HG03460 (cell line): ENCODE data around the gene KHDRBS2.
A peak's percentile ranks its signal among the peaks of the same experiment; 100 is the strongest.

ENCODE experiments used
- ATAC-seq: cut with Tn5 transposase; IDR thresholded peaks from one replicate; pipeline ENCODE4 v1.9.1; 2021; ENCODE audit not compliant: unreplicated experiment

The KHDRBS2 gene

DNA sequence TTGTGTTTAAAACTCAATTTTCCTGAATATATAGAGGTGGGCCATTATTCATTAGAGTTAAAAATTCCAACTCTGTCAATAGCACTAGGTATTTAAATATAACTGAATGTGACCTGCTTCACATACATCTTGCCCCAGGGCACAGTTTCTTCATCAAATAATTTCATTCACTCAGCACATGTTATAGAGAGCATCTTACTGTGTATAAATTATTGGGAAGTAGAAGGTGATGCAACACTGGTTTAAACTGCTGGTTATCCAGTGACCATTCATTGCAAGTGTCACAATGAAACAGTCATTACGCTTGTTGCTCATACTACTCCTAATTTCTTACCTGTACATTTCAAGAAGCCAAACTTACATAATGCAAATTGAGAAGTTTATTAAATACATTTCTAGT, 93.4 kb downstream of the KHDRBS2 start:
- ATAC-seq, result no peak

DNA sequence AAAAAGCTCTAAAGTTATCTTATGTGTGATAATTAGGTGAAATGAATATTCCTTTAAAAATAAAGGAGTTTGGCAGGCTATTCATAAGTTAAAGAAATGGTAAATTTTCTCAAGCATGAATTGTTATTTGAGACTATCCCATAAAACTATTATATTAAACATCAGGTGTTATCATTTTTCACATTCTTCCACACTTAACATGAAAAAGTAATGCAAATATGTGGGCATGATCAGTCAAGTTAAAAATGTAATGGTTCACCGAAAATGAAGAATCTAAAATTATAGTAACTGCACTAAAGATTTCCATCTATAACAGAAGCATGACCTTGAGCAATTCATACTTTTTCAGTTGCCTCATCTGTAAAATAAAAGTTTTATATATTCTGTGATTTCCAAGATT, 110.8 kb downstream of the KHDRBS2 start:
- ATAC-seq, result no peak

DNA sequence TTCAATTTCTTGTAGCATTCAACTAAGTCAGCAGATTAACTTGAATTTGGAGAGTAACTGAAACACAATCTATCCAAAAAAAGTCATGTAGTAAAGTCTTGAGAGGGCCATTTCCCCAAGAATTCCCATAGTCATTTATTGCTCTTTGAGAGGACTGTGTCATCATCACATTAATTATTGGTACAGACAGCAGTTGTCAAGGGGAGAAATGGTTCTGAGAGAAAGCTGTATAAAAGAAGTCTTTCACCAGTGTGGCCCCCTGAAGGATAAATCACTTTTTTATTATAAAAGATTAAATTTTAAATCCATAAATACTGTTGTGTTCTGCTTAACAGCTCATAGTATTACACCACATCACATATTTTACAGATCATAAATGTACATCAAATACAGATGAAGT, 111.5 kb downstream of the KHDRBS2 start:
- no peak for ATAC-seq

DNA sequence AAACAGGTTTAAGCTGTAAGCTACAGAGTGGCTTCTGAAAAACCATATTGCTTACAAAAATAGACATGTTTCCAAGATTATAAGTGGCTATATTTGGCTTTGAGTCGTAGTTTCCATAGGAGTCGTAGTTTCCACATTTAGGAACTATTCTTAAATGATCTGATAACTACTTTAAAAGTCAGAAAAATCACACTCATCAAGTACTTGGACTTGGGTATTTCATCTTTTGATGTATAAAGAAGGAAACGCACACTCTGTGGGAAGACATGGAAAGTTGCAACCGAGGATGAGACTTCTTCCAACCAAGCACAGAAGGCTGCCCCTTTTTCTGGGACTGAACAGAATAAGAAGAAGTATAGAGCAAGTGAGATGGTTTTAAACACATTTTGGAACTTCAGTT, 118.3 kb downstream of the KHDRBS2 start:
- no peak for ATAC-seq

DNA sequence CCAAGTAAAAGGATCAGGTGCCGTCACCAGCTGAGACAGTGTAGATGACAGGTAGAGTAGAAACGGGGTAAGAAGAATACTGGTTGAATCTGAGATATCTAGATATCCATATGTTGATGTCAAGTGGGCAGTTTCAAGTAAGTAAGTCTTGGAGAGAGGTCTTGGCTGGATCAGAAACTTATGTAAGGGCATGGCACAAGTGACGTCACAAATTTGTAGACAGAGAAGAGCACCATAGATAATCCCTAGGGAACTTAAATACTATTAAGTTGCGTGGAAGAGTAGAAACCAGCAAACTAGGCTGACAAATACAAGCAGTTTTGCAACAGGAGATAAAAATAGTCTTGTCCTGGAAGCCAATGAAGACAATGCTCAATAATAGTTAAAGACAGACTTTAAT, 123.2 kb downstream of the KHDRBS2 start:
- no peak for ATAC-seq

DNA sequence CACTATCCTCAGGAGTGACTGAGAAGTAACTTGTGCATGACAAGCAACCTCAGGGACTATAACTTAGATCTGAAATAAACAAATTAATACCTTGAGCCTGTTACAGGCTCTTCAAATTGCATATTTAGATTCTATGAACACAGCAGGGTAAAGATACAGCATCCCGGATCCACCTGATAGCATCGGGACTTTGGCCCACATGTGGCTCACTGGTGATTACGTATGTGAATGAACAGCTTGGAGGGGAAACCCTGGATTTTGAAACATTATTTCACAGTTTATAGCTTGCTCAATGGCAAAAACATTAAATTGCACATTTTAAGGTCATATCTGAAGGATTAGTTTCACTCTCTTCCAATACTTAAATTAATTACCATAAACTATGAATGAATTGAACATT, 133.2 kb downstream of the KHDRBS2 start:
- no peak for ATAC-seq

DNA sequence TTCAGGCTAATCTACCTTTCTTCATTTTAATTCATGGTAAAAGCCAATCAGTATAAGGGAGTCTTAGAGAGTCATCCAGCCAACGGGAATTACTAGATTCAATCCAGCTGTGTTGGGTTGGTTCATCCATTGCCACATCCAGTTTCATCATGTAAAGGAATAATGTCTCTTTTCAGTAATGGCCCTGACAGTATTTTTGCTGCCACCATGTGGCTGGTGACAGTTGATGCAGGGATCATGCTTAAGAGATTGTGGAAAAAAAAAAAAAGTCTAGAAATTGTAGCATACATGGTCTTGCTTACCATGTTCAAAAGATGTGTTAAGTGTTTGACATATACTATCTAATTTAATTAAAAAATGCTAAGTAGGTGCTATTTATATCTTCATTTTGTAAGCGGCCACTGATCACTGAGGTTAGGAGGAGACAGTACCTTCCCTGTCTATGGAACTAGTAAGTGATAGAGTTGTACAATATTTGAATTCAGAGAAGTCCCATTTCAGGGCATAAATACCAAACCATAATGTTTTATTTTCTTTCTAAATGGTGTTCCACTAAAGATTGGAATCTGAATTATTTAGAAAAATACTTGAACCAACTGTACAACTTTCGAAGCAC, 135.9 kb downstream of the KHDRBS2 start:
- ATAC-seq, result peak; percentile 63

DNA sequence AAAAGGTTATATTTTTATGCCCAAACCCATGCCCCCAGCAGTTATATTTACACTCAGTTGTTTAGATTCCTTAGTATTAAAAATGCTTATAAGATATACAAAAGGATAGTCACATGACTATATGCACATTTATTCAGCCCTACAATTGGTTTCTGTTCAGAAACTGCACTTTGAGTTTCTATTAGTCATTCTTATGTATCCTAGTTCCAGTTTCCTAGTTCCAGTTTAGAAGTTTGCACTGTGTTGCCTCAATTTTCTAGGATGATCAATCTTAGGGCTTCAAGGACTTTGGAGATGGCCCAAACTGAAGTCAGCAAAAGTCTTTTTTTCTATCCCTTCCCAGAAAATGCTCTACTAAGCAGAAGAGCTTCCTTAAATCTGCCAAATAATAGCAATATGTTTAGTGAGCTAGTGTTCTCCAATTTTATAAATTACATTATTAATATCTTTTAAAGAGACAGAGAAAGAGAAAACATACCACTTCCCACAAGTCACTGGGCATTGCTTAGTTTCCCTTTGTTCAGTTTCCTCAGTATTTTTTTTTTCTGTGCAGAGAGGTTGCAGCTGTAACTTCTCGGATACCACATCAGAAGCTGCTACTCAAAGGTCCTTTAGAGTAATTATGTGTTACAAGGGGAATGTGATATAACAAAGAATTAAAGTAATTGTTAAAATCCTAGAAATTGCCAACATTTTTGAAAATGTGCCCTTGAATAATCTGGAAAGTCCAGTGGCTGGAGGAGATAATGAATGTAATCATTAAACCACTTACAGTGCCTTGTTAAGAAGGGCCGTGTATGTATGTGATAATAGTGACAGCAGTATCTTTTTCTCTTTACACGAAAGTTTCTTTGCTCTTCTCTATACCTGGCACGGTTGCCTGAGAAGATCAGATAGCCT, 138.8 kb downstream of the KHDRBS2 start:
- ATAC-seq, result no peak

DNA sequence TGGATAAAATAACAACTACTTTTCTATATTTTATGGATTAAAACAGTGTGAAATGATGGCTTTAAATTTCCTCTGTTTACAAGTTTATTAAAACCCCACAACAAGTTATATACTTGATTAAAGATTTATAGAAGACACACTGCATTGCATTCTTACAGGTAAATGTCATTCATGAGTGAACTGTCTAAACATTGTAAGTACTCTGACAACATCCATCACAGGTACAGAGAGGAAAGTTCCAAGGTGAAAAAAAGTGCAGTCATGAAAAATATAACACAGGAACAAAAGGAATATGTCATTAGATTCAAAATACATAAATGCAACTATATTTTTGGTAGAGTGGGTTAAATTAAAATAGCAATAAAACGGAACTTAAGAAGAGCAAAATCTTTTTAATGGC, 156.9 kb downstream of the KHDRBS2 start:
- no peak for ATAC-seq

DNA sequence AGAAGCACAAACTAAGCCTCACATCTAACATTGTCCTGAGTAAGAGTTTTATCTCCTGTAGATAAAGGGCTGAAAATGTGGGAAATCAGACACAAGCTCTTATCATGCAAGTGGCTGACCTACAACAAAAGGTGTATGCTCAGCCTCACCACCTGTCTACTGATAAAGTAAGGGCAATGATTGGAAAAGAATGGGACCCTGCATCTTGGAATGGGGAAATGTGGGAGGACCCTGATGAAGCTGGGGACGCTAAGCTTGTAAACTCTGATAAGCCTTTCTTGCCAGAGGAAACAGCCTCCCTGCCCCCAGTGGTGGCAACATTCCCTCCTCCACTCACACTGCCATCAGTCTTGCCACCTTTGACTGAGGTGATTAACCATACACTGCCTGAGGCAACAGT, 166.6 kb downstream of the KHDRBS2 start:
- no peak for ATAC-seq

DNA sequence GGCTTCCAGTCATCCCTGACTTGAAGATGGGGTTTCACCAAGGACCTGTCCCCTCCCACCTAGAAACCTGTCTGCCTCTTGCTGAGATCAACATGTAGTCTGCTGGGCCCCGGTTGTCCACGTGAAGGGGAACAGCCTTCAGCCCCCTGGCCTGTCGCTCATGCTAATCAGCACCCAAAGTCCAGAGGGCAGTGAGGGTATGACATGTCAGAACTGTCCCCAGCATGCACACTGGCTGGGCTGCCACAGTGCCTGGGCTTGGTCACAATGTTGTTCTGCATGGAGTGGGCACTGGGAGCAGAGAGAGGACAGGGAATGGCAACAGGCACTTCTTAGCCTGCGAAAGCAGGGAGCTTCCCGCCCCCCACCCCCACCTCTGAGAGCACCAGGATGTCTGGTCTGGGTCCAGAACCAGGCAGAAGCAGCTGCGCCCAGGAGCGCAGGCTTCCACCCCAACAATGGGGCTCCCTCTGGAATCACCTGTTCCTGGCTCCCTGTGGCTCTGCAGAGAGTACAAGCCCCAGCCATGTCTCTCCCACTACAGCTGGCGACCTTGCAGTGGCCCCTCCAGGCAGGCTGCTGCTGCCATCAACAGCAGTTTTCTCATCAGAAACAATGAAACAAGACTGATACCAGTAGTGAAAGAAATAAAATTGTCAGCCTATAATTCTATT, 182.7 kb downstream of the KHDRBS2 start:
- ATAC-seq, result no peak

DNA sequence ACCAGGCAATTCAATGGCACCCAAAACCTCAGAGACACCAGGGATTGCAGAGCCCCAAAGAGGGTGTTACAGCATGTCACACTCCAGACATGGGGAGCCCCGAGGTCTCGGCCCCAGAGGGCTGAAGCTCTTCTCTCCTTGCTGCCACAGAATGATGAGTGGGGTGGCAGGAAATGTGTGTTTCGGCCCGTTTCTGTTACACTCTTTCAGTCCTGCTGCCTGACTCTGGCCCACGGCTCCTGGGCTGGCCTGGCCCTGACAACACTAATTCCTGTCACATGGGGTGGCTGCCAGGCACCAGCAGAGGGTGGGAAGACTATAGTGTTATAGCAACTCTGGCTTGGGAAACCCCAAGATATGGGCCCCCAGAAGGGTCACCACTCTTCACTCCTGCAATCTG, 183.6 kb downstream of the KHDRBS2 start:
- no peak for ATAC-seq

DNA sequence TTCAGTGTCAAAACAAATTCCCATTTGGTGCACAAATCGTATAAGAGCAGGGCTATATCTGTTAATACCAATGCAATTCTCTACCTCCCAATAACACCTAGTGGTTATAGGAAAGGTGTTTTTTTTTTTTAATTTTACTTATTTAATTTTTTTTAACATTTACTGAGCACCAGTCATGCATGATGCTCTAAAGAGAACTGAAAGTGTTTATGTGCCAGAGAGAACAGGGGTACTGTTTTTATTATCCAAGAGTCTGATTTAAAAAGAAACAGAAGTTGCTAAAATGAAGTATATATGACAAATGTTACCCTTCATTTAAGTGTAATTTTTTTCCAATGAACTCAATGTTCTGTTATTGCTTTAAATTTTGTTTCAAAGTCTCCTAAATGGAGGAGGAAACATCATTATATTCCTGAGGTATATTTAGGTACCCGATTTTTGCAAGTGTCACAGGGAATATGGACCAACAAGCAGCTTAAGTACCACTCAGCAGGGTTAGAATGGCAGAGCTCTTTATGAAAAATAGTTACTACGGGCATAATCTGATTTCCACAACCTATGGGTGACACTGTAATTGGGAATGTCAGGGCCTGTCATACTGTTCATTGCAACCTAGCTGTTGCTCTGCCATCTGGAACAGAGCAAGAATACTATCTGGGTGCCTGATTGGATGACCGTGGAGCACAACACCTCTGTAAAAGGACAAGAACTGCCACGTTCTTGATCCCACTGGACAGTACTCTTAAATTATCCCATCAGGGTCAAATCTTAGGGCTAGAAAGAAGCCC, 195.4 kb downstream of the KHDRBS2 start:
- ATAC-seq, result no peak

DNA sequence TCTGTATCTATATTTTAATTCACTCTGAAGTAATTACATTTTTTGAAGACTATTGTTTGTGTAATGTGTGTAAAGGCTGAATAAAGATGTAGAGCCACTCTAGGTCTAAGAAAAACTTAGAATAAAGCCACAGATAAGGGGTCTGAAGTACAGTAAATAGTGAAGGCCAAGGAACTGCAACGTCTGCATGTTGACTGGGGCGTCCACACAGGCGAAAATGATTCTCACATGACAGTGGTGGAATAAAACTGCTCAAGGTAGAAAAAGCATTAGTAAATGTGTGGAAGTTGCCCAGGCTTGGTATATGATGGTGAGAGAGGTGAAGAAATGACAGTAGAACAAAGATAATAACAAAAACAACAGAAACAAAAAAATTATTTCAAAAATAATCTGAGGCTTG, 196.2 kb downstream of the KHDRBS2 start:
- no peak for ATAC-seq

DNA sequence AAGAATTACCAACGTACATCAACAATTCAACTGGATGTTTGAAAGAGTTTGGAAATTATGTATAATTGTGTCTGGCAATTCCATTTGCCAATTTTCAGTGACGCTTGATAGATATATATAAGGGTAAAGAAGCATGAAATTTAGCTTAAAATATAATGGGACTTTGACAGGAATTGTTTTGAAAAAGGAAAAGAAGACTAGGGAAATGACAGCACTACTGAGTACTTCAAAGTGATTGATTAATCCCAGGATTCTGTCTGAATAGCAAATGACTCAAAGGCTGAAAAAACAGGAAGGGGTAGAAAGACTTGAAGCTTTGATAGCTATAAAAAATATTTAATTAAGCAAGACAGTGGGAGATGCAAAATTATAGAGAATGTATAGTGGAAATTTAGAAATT, 200.0 kb downstream of the KHDRBS2 start:
- no peak for ATAC-seq

DNA sequence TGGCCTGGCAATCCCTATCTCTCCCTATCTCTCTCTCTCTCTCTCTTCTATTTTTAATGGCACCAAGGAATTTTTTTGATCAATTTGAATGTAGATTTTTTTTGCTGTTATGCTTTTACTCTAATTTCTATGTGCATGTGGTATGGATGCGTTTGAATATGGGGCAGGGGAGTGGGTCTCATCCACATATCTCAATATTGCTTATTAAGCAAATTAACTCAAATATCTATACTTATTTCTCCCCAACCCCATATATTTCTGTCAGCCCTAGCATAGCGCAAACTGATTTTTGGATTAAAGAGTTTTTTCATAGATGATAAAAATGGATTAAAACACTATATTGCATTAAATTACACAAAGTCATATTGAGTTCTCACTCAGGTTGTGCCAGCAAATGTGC, 210.2 kb downstream of the KHDRBS2 start:
- ATAC-seq, result no peak

DNA sequence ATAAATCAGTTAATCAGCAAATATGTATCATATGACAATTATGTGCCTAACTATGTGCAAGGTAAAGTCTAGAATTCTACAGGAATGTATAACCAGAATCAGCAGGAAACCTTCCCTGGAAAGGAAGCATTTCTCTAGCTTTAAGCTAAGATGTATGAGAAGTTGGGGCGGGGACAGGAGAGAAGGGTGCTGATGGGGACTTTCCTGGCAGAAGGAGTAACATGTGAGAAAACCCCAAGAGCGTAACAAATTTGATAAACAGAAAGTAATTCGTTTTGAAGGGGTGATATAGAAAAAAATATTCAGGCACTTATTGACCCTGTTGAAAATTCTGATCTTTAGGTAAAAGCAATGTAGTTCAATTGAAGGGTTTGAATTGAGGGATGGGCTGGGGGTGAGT, 226.1 kb downstream of the KHDRBS2 start:
- no peak for ATAC-seq

DNA sequence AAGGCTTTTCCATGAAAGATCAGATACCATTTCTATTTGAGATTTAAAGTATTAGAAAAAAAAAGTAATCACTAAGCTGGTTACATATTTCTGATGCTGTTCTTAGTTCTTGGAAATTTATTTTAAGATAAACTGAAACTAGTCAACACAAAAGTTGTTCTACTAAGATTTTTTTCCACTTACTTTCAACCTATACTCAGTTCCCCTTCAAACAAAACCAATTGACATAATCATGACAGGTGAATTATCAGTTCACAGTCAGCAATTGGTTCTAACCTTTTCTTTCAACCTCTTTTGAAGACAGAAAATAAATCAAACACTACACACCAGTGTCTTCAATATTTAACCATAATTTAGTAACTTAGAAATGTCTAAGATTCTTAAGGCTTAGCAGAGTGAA, 228.7 kb downstream of the KHDRBS2 start:
- ATAC-seq, result no peak

DNA sequence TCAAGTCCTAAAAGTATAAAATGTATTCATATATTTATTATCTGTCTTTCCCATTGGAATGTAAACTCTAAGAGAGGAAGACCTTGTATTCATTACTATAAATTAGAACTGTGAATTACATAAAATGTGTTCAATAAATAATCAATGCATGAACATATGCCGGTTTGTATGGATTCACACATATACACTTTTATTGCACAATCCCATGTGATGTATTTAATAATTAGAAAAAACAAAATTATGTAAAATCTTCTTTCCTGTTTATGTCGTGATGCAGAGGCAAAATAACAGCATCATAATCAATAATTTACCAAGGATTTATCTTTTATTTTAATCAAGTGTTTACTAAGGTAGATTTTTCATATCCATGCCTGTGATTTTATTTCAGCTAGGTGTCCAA, 240.5 kb downstream of the KHDRBS2 start:
- no peak for ATAC-seq

DNA sequence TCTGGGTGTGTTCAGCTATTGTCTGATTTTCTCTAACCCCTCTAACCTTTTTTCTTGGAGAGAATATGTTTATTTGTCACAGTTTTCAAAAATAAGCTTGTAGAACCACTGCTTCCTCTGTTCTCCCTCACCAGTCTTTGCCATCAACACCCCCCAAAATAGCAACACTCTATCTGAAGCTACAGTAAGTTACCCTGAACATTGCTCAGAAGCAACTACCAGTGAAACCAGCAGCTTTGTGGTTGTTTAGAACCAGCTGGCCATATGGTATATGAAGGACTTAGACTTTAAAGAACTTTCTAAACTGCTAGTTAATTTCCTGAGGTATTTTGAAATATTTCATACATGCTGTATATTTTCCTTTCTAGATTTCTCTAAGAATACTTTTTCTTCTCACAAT, 242.9 kb downstream of the KHDRBS2 start:
- ATAC-seq, result no peak

DNA sequence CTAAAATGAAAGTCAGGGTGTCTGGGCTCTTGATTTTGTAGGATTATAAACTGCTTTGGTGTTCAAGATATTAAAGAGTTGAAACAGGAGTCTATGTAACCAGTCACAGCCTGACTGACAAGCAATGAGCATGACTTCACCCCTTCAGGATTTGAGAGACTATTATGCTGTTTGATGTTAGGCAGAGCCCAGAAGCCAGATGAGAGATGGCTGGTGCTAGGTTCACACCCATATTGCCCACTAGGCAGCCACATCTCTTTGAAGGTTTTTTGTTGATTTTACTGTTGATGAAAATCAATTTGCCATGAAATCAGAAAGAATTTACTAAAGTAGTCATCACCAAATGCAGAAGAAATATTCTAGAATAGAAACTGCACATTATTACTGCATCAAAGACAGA, 243.6 kb downstream of the KHDRBS2 start:
- ATAC-seq, result no peak
